ENCODE results near the gene AARS2. TPM values are rescaled to one million over a fixed set of nuclear protein-coding genes. Genes with fewer than 3 reads are reported as not detected.
"Not testable (repeated sequence)": the region's sequence is repeated elsewhere in the genome, so short reads cannot be mapped to it uniquely, and the experiment has no call there.

Gene AARS2
- total RNA-seq, 5 donors from 2014 or later (not counting 1 experiment from before 2014, with no cell fraction given) = 16.7 to 28.5 (median 25.8) TPM

DNA sequence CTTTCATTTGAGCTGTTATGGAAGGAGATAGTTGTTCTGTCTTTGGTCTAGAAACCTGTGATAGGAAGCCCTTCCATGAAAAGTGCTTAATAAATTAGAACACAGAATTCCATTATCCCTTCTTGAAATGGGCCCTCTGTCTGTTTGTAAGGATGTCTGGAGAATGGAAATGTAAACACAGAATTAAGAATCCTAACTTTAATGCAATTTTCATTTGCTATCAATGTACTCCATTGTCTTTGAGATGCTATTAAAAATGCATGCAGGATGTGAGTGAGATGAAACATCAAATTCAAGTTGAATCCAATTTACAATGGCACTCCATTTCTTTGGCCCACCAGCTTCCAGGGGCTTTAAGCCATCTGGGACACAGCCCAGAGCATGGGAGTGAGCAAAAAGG, 13.9 kb upstream of the AARS2 start:
- DNase-seq = no peak
- Histone ChIP-seq H3K4me3 (ENCODE audit: control insufficient read depth in 1 of 2, extremely low read depth in 1 of 2, low read length in 1 of 2) (no peak overlapping the region), H3K36me3 (ENCODE audit: control insufficient read depth in 2 of 2, extremely low read depth in 1 of 2, insufficient read depth in 1 of 2, low read length in 1 of 2) (no peaks in the 10 kb centered on the region), H3K4me1 (ENCODE audit: control insufficient read depth in 1 of 2, extremely low read depth in 1 of 2, insufficient read depth in 2 of 2, low read length in 2 of 2) (no peaks in the 10 kb centered on the region), H3K9me3 (no peaks in the 10 kb centered on the region), H3K27ac (ENCODE audit: low read length) (no peak overlapping the region), H3K27me3 (replicated peaks in 1 of 2; ENCODE audit: control insufficient read depth in 2 of 2, extremely low read depth in 1 of 2, insufficient read depth in 2 of 2, low read length in 1 of 2) (peaks cover 7 to 14% of the 10 kb centered on the region in 2 experiments)
- no peak for ATAC-seq (replicated peaks in 1 of 4)
- POLR2A ChIA-PET = no interaction called here
- Mint-ChIP-seq H3K4me3 (no peak overlapping the region), H3K4me1 (no peaks in the 10 kb centered on the region), H3K27ac (no peak overlapping the region), H3K36me3 (no peaks in the 10 kb centered on the region), H3K27me3 (peaks cover 29 to 30% of the 10 kb centered on the region in 2 donors), H3K9me3 (no peaks in the 10 kb centered on the region)
- CTCF ChIA-PET = interaction anchor here (1.0 to 1.1 kb wide), 2 partner anchors 9 to 11 kb away, joined by 3 to 5 read pairs; no protein-coding TSS in a partner anchor

- Mint-ChIP-seq H3K36me3 (no peaks in the 10 kb centered on the region), H3K4me3 (no peak overlapping the region), H3K27me3 (peaks cover 27 to 40% of the 10 kb centered on the region in 2 donors), H3K27ac (no peak overlapping the region), H3K9me3 (no peaks in the 10 kb centered on the region), H3K4me1 (no peaks in the 10 kb centered on the region)
- Histone ChIP-seq H3K36me3 (ENCODE audit: control insufficient read depth in 2 of 2, extremely low read depth in 1 of 2, insufficient read depth in 1 of 2, low read length in 1 of 2) (no peaks in the 10 kb centered on the region), H3K4me1 (ENCODE audit: control insufficient read depth in 1 of 2, extremely low read depth in 1 of 2, insufficient read depth in 2 of 2, low read length in 2 of 2) (no peaks in the 10 kb centered on the region), H3K9me3 (no peaks in the 10 kb centered on the region), H3K4me3 (ENCODE audit: control insufficient read depth in 1 of 2, extremely low read depth in 1 of 2, low read length in 1 of 2) (no peak overlapping the region), H3K27ac (ENCODE audit: low read length) (no peak overlapping the region), H3K27me3 (replicated peaks in 1 of 2; ENCODE audit: control insufficient read depth in 2 of 2, extremely low read depth in 1 of 2, insufficient read depth in 2 of 2, low read length in 1 of 2) (peaks cover 7 to 26% of the 10 kb centered on the region in 2 experiments)
- CTCF ChIA-PET = no interaction called here
- ATAC-seq (replicated peaks in 1 of 4) (no peak), DNase-seq (no peak)
- POLR2A ChIA-PET = no interaction called here
- WGBS (ENCODE audit: insufficient coverage) = no CpG with 5 or more reads among the region's 3 CpGs
Observed at GRCh38 chr6:44321210-44321609, 8.1 kb upstream of the AARS2 start.

GRCh38 chr6:44317136-44317631, 4.0 kb upstream of the AARS2 start:
- H3K36me3 Mint-ChIP-seq; H3K27ac ChIP-seq (ENCODE audit: low read length); H3K36me3 ChIP-seq (ENCODE audit: control insufficient read depth in 2 of 2, extremely low read depth in 1 of 2, insufficient read depth in 1 of 2, low read length in 1 of 2); DNase-seq; H3K4me3 ChIP-seq (ENCODE audit: control insufficient read depth in 1 of 2, extremely low read depth in 1 of 2, low read length in 1 of 2); CTCF ChIA-PET; ATAC-seq (replicated peaks in 1 of 4); H3K9me3 ChIP-seq; H3K27ac Mint-ChIP-seq; POLR2A ChIA-PET; H3K4me3 Mint-ChIP-seq; H3K9me3 Mint-ChIP-seq: not testable (repeated sequence)
- Histone ChIP-seq H3K27me3 (replicated peaks in 1 of 2; ENCODE audit: control insufficient read depth in 2 of 2, extremely low read depth in 1 of 2, insufficient read depth in 2 of 2, low read length in 1 of 2) (peaks cover 4 to 26% of the 10 kb centered on the region in 2 experiments), H3K4me1 (ENCODE audit: control insufficient read depth in 1 of 2, extremely low read depth in 1 of 2, insufficient read depth in 2 of 2, low read length in 2 of 2) (peaks cover 4 to 11% of the 10 kb centered on the region in 2 experiments)
- 65% methylated on average over 2 of the region's 9 CpGs for WGBS (ENCODE audit: insufficient coverage)
- peaks cover 27 to 40% of the 10 kb centered on the region in 2 donors for H3K27me3 Mint-ChIP-seq
- H3K4me1 Mint-ChIP-seq = peaks cover 11 to 14% (median 13%) of the 10 kb centered on the region in 3 donors

DNA sequence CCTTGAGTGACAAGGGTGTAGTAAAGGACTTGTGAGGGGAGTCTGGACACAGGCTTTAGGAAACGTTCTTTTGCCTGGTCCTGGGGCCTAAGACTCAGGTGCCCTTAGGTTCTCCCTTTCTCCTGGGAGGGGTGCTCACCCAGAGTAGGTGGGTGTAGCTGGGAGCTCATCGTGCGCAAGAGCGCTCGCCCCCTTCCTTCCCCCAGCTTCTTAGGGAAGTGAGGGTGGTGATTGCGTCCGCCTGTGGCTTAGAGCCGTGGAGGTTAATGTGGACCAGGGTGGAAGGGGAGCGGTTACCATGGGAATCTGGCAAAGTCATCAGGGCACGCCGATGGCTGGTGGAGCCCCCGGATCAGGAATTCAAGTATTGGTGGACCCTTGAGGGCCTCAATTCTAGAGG, 3.3 kb upstream of the AARS2 start:
- CTCF ChIA-PET = no interaction called here
- no peaks in the 10 kb centered on the region for H3K9me3 ChIP-seq
- H3K9me3 Mint-ChIP-seq = no peaks in the 10 kb centered on the region
- peaks cover 27 to 40% of the 10 kb centered on the region in 2 donors for H3K27me3 Mint-ChIP-seq
- H3K36me3 ChIP-seq (ENCODE audit: control insufficient read depth in 2 of 2, extremely low read depth in 1 of 2, insufficient read depth in 1 of 2, low read length in 1 of 2) = peaks cover 0 to 5% of the 10 kb centered on the region in 2 donors
- no peak for ATAC-seq (replicated peaks in 1 of 4)
- H3K36me3 Mint-ChIP-seq = no peaks in the 10 kb centered on the region
- H3K27ac Mint-ChIP-seq = no peak overlapping the region
- no peak overlapping the region for H3K27ac ChIP-seq (ENCODE audit: low read length)
- POLR2A ChIA-PET = no interaction called here
- DNase-seq = no peak
- H3K4me1 ChIP-seq (ENCODE audit: control insufficient read depth in 1 of 2, extremely low read depth in 1 of 2, insufficient read depth in 2 of 2, low read length in 2 of 2) = peaks cover 5 to 18% of the 10 kb centered on the region in 2 experiments
- H3K4me1 Mint-ChIP-seq = peaks cover 18 to 21% (median 20%) of the 10 kb centered on the region in 3 donors
- H3K4me3 Mint-ChIP-seq = no peak overlapping the region
- peaks cover 4 to 23% of the 10 kb centered on the region in 2 experiments for H3K27me3 ChIP-seq (replicated peaks in 1 of 2; ENCODE audit: control insufficient read depth in 2 of 2, extremely low read depth in 1 of 2, insufficient read depth in 2 of 2, low read length in 1 of 2)
- no peak overlapping the region for H3K4me3 ChIP-seq (ENCODE audit: control insufficient read depth in 1 of 2, extremely low read depth in 1 of 2, low read length in 1 of 2)
- 0% methylated on average over 1 of the region's 12 CpGs for WGBS (ENCODE audit: insufficient coverage)

GRCh38 chr6:44315951-44316350, 2.8 kb upstream of the AARS2 start:
- no peak overlapping the region for H3K27ac ChIP-seq (ENCODE audit: low read length)
- no peaks in the 10 kb centered on the region for H3K9me3 ChIP-seq
- WGBS (ENCODE audit: insufficient coverage) = no CpG with 5 or more reads among the region's 5 CpGs
- peaks cover 24 to 38% of the 10 kb centered on the region in 2 donors for H3K27me3 Mint-ChIP-seq
- no peak overlapping the region for H3K4me3 ChIP-seq (ENCODE audit: control insufficient read depth in 1 of 2, extremely low read depth in 1 of 2, low read length in 1 of 2)
- no peak overlapping the region for H3K27ac Mint-ChIP-seq
- peaks cover 5 to 18% of the 10 kb centered on the region in 2 experiments for H3K4me1 ChIP-seq (ENCODE audit: control insufficient read depth in 1 of 2, extremely low read depth in 1 of 2, insufficient read depth in 2 of 2, low read length in 2 of 2)
- peaks cover under 1% of the 10 kb centered on the region for H3K36me3 Mint-ChIP-seq
- no peak for DNase-seq
- peaks cover 19 to 22% (median 20%) of the 10 kb centered on the region in 3 donors for H3K4me1 Mint-ChIP-seq
- H3K36me3 ChIP-seq (ENCODE audit: control insufficient read depth in 2 of 2, extremely low read depth in 1 of 2, insufficient read depth in 1 of 2, low read length in 1 of 2) = peaks cover 0 to 10% of the 10 kb centered on the region in 2 donors
- CTCF ChIA-PET = no interaction called here
- H3K9me3 Mint-ChIP-seq = no peaks in the 10 kb centered on the region
- peaks cover 4 to 20% of the 10 kb centered on the region in 2 experiments for H3K27me3 ChIP-seq (replicated peaks in 1 of 2; ENCODE audit: control insufficient read depth in 2 of 2, extremely low read depth in 1 of 2, insufficient read depth in 2 of 2, low read length in 1 of 2)
- no peak overlapping the region for H3K4me3 Mint-ChIP-seq
- no peak for ATAC-seq (replicated peaks in 1 of 4)
- POLR2A ChIA-PET = no interaction called here

GRCh38 chr6:44315516-44315915, 2.4 kb upstream of the AARS2 start:
- 83% methylated on average over 3 of the region's 3 CpGs for WGBS (ENCODE audit: insufficient coverage)
- no peak for DNase-seq
- no peak overlapping the region for H3K4me3 Mint-ChIP-seq

More at GRCh38 chr6:44315516-44315915, 2.4 kb upstream of the AARS2 start:
- Mint-ChIP-seq H3K27ac (no peak overlapping the region), H3K9me3 (no peaks in the 10 kb centered on the region), H3K27me3 (peaks cover 23 to 34% of the 10 kb centered on the region in 2 donors), H3K4me1 (peaks cover 19 to 22% (median 20%) of the 10 kb centered on the region in 3 donors), H3K36me3 (peaks cover 5% of the 10 kb centered on the region)
- Histone ChIP-seq H3K27me3 (replicated peaks in 1 of 2; ENCODE audit: control insufficient read depth in 2 of 2, extremely low read depth in 1 of 2, insufficient read depth in 2 of 2, low read length in 1 of 2) (peaks cover 4 to 20% of the 10 kb centered on the region in 2 experiments), H3K27ac (ENCODE audit: low read length) (no peak overlapping the region), H3K9me3 (no peaks in the 10 kb centered on the region), H3K4me1 (ENCODE audit: control insufficient read depth in 1 of 2, extremely low read depth in 1 of 2, insufficient read depth in 2 of 2, low read length in 2 of 2) (peaks cover 5 to 18% of the 10 kb centered on the region in 2 experiments), H3K4me3 (ENCODE audit: control insufficient read depth in 1 of 2, extremely low read depth in 1 of 2, low read length in 1 of 2) (no peak overlapping the region), H3K36me3 (ENCODE audit: control insufficient read depth in 2 of 2, extremely low read depth in 1 of 2, insufficient read depth in 1 of 2, low read length in 1 of 2) (peaks cover 0 to 14% of the 10 kb centered on the region in 2 donors)
- no peak for ATAC-seq (replicated peaks in 1 of 4)
- ChIA-PET CTCF (interaction anchor here (0.6 kb wide), 2 partner anchors 93 to 200 kb away, joined by 3 read pairs; no protein-coding TSS in a partner anchor), POLR2A (no interaction called here)

Measured in T-cell (primary cell).